Activated CD8-positive, alpha-beta memory T cell treated with anti-CD3 and anti-CD28 coated beads, Interleukin-2, amount 50 U/mL, for 1 hour (primary cell): ENCODE data around the gene PCCA.

Experiments used
- DNase-seq: peaks from one replicate; pipeline ENCODE4 v3.0.0-alpha.2; 2020; ENCODE audit errors: extremely low read depth

The PCCA gene

DNA sequence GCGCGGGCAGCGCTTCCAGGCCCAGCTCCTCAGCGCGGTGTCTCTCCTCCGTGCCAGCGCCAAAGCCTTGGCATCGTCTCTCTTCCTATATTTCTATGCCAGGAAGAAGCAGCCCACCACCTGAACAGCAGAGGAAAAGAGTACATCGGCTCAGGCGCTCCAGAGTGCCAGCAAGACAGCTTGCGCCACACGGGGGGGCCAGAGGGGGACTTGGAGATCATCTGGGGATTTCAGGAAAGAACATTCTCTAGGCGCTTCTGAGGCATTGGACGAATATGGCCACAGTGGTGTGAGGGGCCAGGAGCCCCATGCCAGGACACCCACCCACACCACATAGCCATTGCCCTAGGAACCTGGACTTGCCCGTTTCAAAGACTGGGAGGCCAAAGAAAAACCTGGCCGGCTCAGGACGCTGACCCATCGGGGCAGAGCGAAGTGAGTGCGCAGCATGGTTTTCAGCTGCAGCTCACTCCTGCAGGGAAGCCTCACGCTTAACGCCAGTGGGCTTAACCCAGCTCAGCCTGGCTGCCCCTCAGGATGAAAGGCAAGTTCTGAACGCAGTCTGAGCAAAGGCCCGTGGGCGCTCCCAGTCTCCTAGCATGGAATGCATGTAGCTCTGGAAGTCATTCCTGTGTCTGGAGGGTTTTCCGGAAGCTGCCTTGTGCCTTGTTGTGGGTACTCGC, 437.6 kb downstream of the PCCA start:
- no peak for DNase-seq

DNA sequence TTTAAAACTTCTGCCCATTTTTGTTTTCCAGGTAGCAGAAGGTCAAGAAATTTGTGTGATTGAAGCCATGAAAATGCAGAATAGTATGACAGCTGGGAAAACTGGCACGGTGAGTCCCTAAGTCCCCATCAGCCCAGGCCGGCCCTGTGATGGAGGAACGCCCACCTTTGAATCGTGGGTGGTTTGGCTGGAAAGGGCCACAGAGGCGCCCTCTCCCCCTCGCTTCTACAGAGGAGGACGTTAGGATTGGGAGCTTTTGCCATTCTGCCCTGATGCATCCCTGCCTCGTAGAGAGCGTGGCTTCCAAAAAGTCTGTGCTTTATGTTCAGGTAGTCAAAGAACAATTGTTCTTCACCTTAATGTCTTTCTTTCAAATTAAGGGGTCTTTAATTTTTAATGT, 438.8 kb downstream of the PCCA start:
- no peak for DNase-seq

DNA sequence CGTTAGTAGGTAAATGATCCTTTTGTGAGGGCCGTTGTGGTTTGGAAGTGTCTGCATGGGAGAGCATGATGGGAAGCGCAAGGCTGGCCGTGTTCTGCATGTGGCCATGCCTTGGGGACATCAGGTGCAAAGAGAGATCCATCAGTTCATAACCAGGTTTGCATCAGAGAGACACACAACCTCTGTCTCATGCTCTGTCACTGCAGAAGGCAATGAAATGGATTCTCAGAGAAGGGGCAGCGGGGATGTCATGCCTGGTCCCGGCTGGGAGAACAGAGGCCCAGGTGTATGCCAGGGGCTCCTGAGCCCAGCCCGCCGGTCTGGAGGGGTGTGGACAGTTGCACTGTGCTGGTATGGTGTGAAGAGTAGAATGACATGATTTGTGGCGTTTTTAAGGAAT, 439.5 kb downstream of the PCCA start:
- DNase-seq = no peak

DNA sequence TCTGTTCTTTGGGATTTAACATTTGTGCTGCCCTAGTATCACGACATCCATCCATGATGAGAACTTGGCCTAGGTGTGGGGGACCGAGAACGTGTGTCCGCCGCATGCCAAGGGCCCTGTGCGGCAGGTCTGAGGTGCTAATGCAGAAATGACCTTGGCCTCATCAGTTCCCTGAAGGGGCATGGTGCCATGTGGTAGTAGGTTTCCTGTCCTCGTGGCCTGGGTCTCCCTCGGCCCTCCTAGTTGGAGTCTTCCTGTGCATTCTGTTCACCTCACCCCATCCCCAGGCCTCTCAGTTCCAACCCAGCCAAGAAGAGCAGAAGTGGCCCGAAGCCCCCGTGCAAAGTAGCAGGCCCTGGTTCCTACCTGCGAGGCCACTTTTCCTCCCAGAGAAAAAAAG, 439.9 kb downstream of the PCCA start:
- no peak for DNase-seq

DNA sequence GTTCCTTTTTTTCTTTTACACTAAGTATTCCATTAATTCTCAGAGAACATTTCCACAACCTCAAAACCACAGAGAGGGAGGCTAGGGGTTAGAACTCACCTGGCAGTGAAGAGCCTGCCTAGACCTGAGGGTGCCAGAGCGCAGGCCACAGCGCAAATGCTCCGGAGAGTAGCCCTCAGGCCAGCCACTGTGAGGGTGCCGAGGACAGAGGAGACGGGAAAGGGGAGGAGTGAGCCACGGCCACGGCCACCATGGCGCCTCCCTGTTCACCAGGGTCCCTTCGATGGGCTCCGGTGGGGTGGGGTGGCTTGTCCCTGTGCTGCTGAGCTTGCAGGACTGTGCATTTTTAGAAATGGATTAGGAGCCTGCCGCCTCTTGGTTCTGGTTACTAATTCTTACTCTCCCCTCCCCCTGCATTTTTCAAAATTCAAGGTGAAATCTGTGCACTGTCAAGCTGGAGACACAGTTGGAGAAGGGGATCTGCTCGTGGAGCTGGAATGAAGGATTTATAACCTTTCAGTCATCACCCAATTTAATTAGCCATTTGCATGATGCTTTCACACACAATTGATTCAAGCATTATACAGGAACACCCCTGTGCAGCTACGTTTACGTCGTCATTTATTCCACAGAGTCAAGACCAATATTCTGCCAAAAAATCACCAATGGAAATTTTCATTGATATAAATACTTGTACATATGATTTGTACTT, 440.9 kb downstream of the PCCA start:
- no peak for DNase-seq

DNA sequence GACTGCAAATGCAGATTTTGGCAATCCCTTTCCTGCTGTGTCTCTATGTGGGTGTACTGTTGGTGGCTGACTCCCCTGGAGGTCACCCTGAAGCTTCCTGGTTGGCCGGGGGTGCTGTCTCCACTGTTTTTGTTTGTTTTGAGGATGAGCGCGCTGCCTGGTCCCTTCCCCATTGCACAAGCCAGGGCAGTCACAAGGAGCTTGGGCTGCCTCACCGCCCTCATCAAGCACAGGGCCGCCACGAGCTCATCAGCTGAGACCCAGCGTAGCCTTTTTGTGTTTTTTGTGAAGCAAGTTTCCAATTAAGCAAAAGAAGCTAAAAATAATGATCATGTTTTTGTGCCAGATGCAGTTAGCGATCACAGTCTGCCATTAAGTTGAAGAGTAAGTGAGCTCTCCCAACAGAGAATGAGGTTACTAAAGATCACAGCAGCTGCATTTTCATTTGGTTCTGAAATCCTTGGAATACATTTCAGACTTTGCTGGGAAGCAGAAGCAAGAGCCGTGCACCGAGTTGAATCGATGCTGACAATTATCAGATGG, 441.8 kb downstream of the PCCA start:
- DNase-seq = no peak

DNA sequence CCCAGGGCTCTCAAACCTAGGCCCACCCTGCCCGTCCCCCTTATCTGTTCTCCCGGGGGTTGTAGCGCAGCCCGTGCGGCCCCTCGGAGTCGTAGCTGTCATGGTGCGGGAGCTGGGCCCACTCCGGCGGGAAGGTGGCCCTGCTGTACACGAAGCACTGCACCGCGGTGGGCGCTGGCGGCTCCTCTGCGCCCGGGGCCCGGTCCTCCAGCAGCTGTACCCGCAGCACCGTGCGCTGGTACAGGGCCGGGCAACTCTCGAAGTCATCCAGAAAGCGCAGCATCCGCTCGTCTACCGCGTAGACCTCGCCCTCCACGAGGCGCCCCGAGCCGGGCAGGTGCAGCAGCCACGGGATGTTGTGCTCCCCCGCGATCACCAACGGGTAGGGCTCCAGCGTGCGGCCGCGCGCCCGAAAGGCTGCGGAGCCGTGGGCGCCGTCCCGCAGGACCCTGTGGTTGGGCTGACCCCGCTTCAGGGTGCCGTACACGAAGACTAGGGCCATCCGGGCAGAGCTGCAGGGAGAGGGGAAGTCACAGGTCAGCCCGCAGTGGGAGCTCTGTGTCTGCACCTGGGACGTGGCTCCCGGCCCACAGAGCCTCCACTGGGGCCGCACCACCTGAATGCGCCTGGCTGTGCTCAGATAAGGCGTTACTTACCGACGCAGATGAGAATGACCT, 443.3 kb downstream of the PCCA start:
- no peak for DNase-seq

DNA sequence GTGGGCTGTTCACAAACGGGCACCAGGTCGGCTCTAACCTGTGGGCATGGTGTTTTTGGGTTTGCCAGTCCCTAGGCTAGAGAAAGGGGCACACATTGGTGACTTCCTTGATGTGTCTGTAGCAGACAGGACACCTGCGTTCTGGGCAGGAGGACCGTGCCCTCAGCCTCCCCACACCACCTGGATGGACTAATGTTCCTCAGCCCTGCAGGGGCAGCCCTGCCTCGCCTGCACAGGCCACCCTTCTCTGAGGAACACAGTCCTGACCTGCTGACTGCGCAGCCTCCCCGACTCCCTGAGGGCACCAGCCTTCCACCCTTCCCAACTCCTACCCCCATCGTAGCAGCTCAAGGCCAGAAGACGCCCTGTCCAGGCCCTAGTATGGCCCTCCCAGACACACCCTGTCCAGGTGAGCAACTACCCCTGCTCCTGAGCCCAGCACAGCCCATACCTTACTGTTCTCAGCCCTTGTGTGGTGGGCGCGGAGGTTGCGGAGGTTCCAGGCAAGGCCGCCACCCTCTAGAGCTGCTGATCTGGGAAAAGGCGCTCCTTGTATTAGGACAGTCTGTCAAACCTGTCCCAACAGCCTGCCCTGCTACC, 444.0 kb downstream of the PCCA start:
- DNase-seq = no peak

DNA sequence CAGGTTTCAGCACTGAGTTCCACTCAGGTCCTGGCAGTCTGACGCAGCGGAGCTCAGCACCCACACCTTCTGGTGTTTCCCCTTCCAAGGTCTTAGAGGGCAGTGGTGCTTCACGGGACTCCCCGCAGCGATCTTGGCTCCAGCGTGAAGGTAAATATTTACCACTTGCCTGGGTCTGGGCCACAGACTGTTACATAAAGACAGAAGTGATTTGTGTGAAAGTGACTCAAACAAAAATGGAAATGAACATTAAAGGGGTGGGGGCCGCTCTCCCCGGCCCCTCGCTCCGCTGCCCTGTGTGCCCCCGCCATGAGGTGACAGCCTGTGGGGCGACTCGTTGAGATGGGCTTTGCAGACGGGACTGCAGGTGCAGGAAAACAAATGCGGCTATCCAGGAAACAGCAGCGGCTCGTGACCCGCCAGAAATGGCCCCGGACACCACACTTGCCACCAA, 444.7 kb downstream of the PCCA start:
- DNase-seq = no peak

DNA sequence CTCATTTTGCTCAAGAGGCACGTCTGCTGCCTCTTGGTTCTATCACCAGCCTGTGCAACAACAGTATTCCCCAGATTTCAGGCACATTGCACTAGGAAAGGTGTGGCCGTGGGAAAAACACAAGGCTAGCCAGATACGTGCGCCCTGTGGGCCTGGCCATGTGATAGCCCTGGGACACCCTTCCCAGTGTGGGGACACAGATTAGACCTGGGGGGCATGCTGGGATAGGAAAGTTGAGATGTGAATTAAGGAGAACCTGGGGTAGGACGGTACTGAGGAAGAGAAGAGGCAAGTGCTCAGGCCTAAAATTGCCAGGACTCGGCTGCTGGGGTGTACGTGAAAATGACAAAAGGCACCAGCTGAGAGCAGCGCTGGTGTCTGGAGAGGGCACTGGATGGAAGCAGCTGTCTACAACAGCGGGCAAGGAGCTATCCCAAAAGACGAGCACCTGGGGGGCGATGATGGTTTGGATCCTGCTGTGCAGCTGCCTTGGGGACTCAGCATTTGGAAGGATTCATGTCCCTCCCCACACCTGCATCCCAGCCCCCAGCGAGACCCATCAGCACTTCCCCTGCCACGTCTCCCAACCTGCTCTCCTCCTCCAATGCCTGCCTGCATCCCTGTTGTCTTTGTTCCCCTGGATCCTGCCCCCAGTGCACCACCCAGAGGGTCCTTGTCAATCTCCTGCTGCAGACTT, 445.4 kb downstream of the PCCA start:
- no peak for DNase-seq

DNA sequence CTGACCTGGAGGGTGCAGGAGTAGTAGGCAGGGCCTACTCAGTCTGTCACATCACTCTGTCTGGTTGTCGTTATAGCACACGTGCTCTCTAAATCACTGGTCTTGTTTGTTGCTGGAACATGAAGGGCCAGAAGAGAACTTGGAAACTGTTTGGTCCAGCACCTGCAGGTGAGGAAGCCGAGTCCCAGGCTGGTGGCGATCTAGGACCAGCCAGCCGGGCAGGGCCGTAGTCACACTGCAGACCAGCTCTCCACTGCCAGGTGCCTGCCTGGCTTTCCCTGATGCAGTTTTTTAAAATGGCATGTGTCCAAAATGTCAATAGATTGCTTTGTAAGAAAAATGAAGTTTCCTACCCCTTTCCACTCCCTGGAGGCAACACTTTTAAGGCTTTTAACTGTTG, 446.0 kb downstream of the PCCA start:
- no peak for DNase-seq

DNA sequence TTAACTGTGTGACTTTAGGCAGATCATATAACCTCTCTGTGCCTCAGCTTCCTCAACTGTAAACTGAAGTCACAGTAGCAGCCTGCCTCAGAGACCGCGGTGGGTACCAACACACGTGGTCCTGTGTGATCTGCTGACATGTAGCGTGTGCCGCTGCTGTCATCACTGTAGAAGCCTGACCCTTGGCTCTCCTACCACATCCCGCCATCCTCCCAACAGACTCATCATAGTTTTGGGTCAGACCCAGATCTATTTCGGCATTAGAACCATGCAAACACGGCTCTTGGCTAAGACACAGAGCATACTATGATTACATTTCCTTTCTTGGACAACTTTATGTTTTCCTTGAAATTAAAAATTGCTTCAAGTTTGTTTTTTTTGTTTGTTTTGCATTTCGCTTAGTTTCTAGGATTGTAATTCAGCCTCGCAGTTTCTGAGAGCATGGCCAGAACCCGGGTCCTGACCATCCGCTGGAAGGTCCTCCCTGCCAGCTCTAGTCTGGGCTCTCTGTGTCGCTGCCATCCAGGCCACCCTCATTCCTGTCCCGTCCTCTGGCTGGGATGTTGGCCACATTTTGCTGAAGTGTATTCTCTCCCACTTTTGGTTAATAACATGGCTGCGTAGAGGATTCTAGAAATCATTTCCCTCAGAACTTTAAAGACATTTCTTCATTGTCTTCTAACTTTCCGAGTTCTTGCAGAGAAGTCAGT, 446.7 kb downstream of the PCCA start:
- DNase-seq = no peak

DNA sequence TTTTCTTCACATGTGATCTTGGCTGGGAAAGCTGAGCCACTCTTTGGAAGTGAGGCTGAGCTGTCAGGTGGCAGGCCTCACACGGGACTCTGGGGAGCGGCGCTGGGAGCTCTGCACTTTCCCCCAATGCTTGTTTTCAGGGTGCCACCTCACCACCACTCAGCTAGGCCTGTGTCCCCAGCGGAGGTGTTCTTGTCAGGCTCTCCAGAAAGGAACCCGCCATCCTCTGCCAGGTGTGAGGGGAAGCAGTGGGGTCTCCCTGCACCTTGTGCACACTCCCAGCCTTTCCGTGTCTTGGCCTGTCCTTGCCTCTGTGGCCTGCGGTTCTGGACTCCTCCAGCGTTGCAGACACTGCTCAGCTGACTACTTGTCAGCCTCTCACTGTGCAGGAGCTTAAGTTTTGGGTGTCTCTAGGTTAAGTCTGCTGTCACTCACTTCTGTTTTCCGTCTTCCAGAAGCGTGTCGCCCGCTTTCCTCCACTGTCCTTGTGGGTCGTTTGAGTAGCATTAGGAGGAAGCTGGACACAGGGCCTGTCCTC, 447.8 kb downstream of the PCCA start:
- no peak for DNase-seq

DNA sequence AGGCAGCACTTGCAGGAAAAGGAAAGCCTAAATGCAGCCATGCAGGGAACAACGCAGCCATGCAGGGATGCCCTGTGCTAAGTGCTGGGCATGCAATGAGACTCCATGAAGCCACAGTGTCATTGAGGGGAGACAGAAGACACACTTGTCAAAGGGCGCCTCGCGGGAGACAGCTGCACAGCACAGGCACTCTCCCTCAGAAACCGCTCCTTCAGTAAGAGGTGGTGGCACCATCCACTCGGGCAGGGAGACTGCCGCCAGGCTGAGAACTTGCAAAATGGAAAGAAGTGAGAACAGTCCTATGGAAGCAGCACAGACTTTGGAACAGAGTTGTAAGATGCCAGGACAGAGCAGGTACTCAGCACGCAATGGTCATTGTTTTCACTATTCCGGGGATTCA, 448.6 kb downstream of the PCCA start:
- DNase-seq = no peak

DNA sequence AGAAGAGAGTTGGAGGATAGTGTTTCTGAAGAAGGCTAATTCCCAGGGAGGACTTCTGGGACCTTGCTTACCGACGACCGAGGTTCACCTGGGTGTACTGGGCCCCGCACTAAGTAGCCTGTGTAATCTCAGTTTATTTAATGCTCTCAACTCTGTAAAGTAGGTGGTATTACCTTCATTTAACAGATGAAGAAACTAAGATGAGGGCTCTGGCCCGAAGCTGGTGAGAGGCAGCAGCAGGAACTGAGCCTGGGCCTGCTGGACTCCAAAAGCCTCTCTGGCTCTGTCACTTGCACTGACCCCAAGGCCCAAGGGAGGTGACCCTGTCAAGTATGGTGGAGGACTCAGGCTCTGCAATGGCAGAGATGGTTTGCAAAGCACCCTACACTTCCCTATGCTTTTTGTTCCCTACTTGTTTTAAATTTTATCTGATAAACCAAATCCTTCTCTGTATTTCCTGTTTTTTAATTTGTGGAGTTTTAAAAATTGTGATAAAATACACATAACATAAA, 449.1 kb downstream of the PCCA start:
- no peak for DNase-seq

DNA sequence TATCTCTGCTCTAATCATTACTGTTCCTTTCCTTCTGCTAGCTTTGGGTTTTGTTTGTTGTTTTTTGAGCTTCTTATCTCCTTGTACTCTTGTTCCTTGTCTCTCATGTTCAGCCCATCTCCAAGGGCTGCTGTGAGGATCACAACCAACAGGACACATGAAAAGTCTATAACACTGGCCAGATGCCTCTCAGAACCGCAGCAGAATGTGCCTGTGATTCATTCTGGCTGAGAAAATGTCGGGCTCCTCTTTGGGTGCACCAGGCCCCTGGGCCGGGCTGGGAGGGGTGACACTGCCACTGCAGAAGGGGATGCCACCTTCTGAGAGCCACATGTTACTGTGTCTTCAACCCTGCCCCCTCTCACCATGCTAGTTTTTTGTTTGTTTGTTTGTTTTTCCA, 451.7 kb downstream of the PCCA start:
- DNase-seq = no peak

DNA sequence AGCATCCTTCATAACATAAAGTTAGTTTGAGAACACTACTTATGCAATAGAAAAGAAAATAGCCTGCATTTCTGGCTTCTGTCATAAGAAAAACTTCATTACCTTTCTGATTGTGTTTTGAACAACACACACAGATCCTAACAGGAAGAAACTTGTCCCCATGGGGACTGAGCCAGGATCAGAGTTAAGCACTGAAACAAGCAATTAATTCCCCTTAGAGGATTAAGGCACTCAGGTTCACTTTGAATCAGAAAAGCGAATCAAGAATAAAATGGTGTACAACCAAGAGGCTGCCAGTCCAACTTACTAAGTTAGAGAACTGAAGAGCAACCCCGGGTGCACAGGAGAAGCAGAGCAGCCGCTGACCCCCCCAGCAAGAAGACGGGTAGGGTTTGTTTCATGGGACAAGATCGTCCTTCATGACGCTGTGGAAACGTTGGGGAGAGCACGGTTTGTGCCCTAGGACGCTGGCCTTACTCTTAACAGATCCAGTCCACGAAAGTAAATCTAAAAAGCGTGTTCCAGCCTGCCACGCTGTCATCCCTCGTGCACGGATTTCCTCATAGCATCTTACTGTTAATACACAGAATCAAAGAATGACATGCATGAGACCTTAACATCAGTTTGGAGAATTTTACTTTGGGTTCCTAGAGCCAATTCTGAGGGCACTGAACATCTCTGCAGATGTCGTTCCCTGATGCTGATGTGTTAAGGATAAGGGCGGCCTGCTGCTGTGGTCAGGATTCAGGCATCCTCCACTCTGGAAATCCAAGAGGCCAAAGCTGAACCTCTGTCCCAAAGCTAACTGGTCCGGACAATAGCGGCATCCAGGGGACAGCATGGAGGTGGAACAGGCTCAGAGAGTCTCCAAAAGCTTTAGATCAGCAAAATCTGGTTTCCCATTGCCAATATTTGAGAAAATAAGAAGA, 453.3 kb downstream of the PCCA start:
- no peak for DNase-seq

DNA sequence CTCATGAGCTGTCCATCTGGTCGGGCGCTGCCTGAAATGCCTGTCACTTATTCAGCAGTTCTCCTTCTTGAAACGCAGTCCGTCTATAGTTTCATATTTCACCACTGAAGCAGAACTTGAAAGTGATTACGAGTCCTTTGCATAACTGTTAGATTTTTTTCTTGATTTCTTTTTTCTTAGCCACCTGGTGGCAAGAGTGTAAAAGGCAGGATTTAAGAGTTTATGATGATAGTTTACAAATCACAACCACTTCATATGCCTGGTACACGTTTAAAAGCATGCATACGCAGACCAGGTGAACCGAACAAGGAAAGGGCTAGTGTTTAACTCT, 453.9 kb downstream of the PCCA start:
- no peak for DNase-seq

DNA sequence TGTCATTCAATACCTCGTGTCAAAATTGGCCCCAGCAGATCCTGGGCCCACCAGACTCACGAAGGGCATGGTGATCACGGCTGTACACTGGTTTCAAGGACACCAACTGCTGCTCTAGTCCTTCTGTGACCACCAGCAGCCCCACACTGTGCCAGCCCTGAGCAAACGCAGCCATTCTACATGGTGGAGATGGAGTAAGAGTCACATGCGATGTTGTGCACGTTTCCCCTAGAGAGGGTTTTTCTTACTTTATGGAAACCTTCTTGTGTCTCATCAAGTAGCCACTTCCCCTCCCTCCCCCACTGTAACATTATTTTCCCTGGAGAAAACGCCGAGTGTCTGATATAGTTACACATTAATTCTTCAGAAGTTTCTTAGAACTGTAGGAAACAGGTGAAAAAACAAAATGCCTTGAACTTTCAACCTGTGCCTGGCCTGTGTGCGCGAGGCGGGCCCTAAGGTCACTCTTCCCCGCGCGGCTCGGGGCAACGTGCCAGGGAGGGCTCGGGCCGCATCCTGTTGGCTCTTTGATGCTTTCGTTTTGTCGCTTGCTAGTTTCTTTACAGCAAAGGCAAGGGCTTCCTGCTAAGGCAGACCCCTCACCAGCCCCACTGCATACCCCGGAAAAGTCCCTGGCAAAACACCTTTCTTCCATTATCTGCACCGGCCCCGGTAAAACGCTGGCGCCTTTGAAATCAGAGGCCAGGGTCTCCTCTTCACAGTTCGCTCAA, 455.1 kb downstream of the PCCA start:
- DNase-seq = no peak
